ENCODE results near the gene GPR180.

GRCh38 chr13:94612050-94612449 lies 10.4 kb downstream of the GPR180 start:
- TF ChIP-seq CTCF (IDR thresholded peaks at IDR 0.05): no peak
- TF ChIP-seq POLR2AphosphoS5 (IDR thresholded peaks at IDR 0.05; ENCODE audit: insufficient read depth in 1 of 2, low read depth in 1 of 2): no peak
